ENCODE results near the gene STX16. TPM values are rescaled to one million over a fixed set of nuclear protein-coding genes. Genes with fewer than 3 reads are reported as not detected.

Gene STX16
- total RNA-seq, 1 experiment from 2014 or later, result 58.3 TPM

- no peak overlapping the region for H3K4me3 ChIP-seq (ENCODE audit: low read length)
- peaks cover 100% of the 10 kb centered on the region for H3K79me2 ChIP-seq (ENCODE audit: low read length)
- no peaks in the 10 kb centered on the region for H3K9me3 ChIP-seq (ENCODE audit: low read length)
- H3K27me3 ChIP-seq (ENCODE audit: low read length), result no peaks in the 10 kb centered on the region
- no peaks in the 10 kb centered on the region for H3K9me2 ChIP-seq (replicated peaks; ENCODE audit: insufficient read depth, low read length)
- H3K4me2 ChIP-seq (ENCODE audit: low read depth, low read length, poor library complexity, severe bottlenecking), result no peak overlapping the region
- H4K20me1 ChIP-seq (ENCODE audit: insufficient read depth, low read depth, low read length), result peaks cover 8% of the 10 kb centered on the region; the same call in 1 of the 2 replicates
- H3K4me1 ChIP-seq (ENCODE audit: low read length), result peaks cover 72% of the 10 kb centered on the region
- peaks cover 22% of the 10 kb centered on the region for H3K36me3 ChIP-seq (ENCODE audit: insufficient read depth, low read length)
- H2AFZ ChIP-seq (ENCODE audit: low read length), result no peak overlapping the region
- no peak overlapping the region for H3K9ac ChIP-seq (ENCODE audit: low read length)
- no peak overlapping the region for H3K27ac ChIP-seq (ENCODE audit: low read length)
- no peak for DNase-seq
These were observed 7.7 kb downstream of the STX16 start for GRCh38 chr20:58658760-58659159.

- peak overlapping the region; percentile 34 for H3K9ac ChIP-seq (ENCODE audit: low read length)
- no peaks in the 10 kb centered on the region for H3K27me3 ChIP-seq (ENCODE audit: low read length)
- no peak for DNase-seq
- H3K9me2 ChIP-seq (replicated peaks; ENCODE audit: insufficient read depth, low read length), result no peaks in the 10 kb centered on the region
- no peak overlapping the region for H3K4me3 ChIP-seq (ENCODE audit: low read length)
- peak overlapping the region; percentile 57 for H3K27ac ChIP-seq (ENCODE audit: low read length)
- no peak overlapping the region for H2AFZ ChIP-seq (ENCODE audit: low read length)
- peak overlapping the region; percentile 16 for H3K4me2 ChIP-seq (ENCODE audit: low read depth, low read length, poor library complexity, severe bottlenecking)
- no peaks in the 10 kb centered on the region for H3K9me3 ChIP-seq (ENCODE audit: low read length)
- H3K4me1 ChIP-seq (ENCODE audit: low read length), result peaks cover 72% of the 10 kb centered on the region
- H3K79me2 ChIP-seq (ENCODE audit: low read length), result peaks cover 100% of the 10 kb centered on the region
- H3K36me3 ChIP-seq (ENCODE audit: insufficient read depth, low read length), result peaks cover 22% of the 10 kb centered on the region
- H4K20me1 ChIP-seq (ENCODE audit: insufficient read depth, low read depth, low read length), result peaks cover 8% of the 10 kb centered on the region; the same call in 1 of the 2 replicates
These were observed 8.8 kb downstream of the STX16 start for GRCh38 chr20:58659841-58660240.

- H3K4me1 ChIP-seq (ENCODE audit: low read length), result peaks cover 70% of the 10 kb centered on the region
- no peak overlapping the region for H3K27ac ChIP-seq (ENCODE audit: low read length)
- H2AFZ ChIP-seq (ENCODE audit: low read length), result no peak overlapping the region
- peaks cover 15% of the 10 kb centered on the region for H3K36me3 ChIP-seq (ENCODE audit: insufficient read depth, low read length)
- H3K9ac ChIP-seq (ENCODE audit: low read length), result no peak overlapping the region
- H3K79me2 ChIP-seq (ENCODE audit: low read length), result peaks cover 100% of the 10 kb centered on the region
- H4K20me1 ChIP-seq (ENCODE audit: insufficient read depth, low read depth, low read length), result peaks cover 13% of the 10 kb centered on the region; the same call in 1 of the 2 replicates
- H3K4me3 ChIP-seq (ENCODE audit: low read length), result no peak overlapping the region
- H3K27me3 ChIP-seq (ENCODE audit: low read length), result no peaks in the 10 kb centered on the region
- no peaks in the 10 kb centered on the region for H3K9me3 ChIP-seq (ENCODE audit: low read length)
- no peaks in the 10 kb centered on the region for H3K9me2 ChIP-seq (replicated peaks; ENCODE audit: insufficient read depth, low read length)
- no peak for DNase-seq
- no peak overlapping the region for H3K4me2 ChIP-seq (ENCODE audit: low read depth, low read length, poor library complexity, severe bottlenecking)
These were observed 9.9 kb downstream of the STX16 start for GRCh38 chr20:58660855-58661597.

- H3K9ac ChIP-seq (ENCODE audit: low read length), result no peak overlapping the region
- H3K4me1 ChIP-seq (ENCODE audit: low read length), result peaks cover 65% of the 10 kb centered on the region
- H3K79me2 ChIP-seq (ENCODE audit: low read length), result peaks cover 100% of the 10 kb centered on the region
- no peak overlapping the region for H2AFZ ChIP-seq (ENCODE audit: low read length)
- H3K4me3 ChIP-seq (ENCODE audit: low read length), result no peak overlapping the region
- H3K4me2 ChIP-seq (ENCODE audit: low read depth, low read length, poor library complexity, severe bottlenecking), result no peak overlapping the region
- no peak for DNase-seq
- no peaks in the 10 kb centered on the region for H3K9me3 ChIP-seq (ENCODE audit: low read length)
- H3K36me3 ChIP-seq (ENCODE audit: insufficient read depth, low read length), result peaks cover 15% of the 10 kb centered on the region
- peaks cover 13% of the 10 kb centered on the region; the same call in 1 of the 2 replicates for H4K20me1 ChIP-seq (ENCODE audit: insufficient read depth, low read depth, low read length)
- no peak overlapping the region for H3K27ac ChIP-seq (ENCODE audit: low read length)
- no peaks in the 10 kb centered on the region for H3K27me3 ChIP-seq (ENCODE audit: low read length)
- no peaks in the 10 kb centered on the region for H3K9me2 ChIP-seq (replicated peaks; ENCODE audit: insufficient read depth, low read length)
These were observed 10.8 kb downstream of the STX16 start for GRCh38 chr20:58661598-58662473.

- DNase-seq, result no peak
- Histone ChIP-seq H3K27ac (ENCODE audit: low read length) (peak overlapping the region; percentile 65), H4K20me1 (ENCODE audit: insufficient read depth, low read depth, low read length) (peaks cover 25% of the 10 kb centered on the region), H3K9me3 (ENCODE audit: low read length) (no peaks in the 10 kb centered on the region), H3K4me3 (ENCODE audit: low read length) (no peak overlapping the region), H3K4me2 (ENCODE audit: low read depth, low read length, poor library complexity, severe bottlenecking) (peak overlapping the region; percentile 21), H3K79me2 (ENCODE audit: low read length) (peaks cover 95% of the 10 kb centered on the region), H3K4me1 (ENCODE audit: low read length) (peaks cover 60% of the 10 kb centered on the region), H3K27me3 (ENCODE audit: low read length) (no peaks in the 10 kb centered on the region), H3K9ac (ENCODE audit: low read length) (no peak overlapping the region), H3K36me3 (ENCODE audit: insufficient read depth, low read length) (peaks cover 26% of the 10 kb centered on the region), H3K9me2 (replicated peaks; ENCODE audit: insufficient read depth, low read length) (no peaks in the 10 kb centered on the region), H2AFZ (ENCODE audit: low read length) (no peak overlapping the region)
These were observed 13.2 kb downstream of the STX16 start for GRCh38 chr20:58664331-58664730.

- Histone ChIP-seq H3K36me3 (ENCODE audit: insufficient read depth, low read length) (peaks cover 26% of the 10 kb centered on the region), H2AFZ (ENCODE audit: low read length) (no peak overlapping the region), H3K9me3 (ENCODE audit: low read length) (no peaks in the 10 kb centered on the region), H3K27me3 (ENCODE audit: low read length) (no peaks in the 10 kb centered on the region), H3K27ac (ENCODE audit: low read length) (peak overlapping the region; percentile 65), H3K4me2 (ENCODE audit: low read depth, low read length, poor library complexity, severe bottlenecking) (no peak overlapping the region), H3K9me2 (replicated peaks; ENCODE audit: insufficient read depth, low read length) (no peaks in the 10 kb centered on the region), H3K9ac (ENCODE audit: low read length) (no peak overlapping the region), H4K20me1 (ENCODE audit: insufficient read depth, low read depth, low read length) (peaks cover 27% of the 10 kb centered on the region), H3K79me2 (ENCODE audit: low read length) (peaks cover 95% of the 10 kb centered on the region), H3K4me3 (ENCODE audit: low read length) (no peak overlapping the region), H3K4me1 (ENCODE audit: low read length) (peaks cover 60% of the 10 kb centered on the region)
- no peak for DNase-seq
These were observed 13.8 kb downstream of the STX16 start for GRCh38 chr20:58664883-58665282.

- Histone ChIP-seq H3K27me3 (ENCODE audit: low read length) (no peaks in the 10 kb centered on the region), H4K20me1 (ENCODE audit: insufficient read depth, low read depth, low read length) (peaks cover 34% of the 10 kb centered on the region), H3K4me3 (ENCODE audit: low read length) (no peak overlapping the region), H3K9ac (ENCODE audit: low read length) (no peak overlapping the region), H3K79me2 (ENCODE audit: low read length) (peaks cover 95% of the 10 kb centered on the region), H3K36me3 (ENCODE audit: insufficient read depth, low read length) (peaks cover 32% of the 10 kb centered on the region), H2AFZ (ENCODE audit: low read length) (no peak overlapping the region), H3K4me2 (ENCODE audit: low read depth, low read length, poor library complexity, severe bottlenecking) (no peak overlapping the region), H3K27ac (ENCODE audit: low read length) (0 out of 2 replicates have a peak overlapping the region, but pooled peaks have one; percentile 65), H3K9me2 (replicated peaks; ENCODE audit: insufficient read depth, low read length) (no peaks in the 10 kb centered on the region), H3K9me3 (ENCODE audit: low read length) (no peaks in the 10 kb centered on the region), H3K4me1 (ENCODE audit: low read length) (peaks cover 63% of the 10 kb centered on the region)
- no peak for DNase-seq
These were observed 14.5 kb downstream of the STX16 start for GRCh38 chr20:58665606-58666005.

- Histone ChIP-seq H3K4me2 (ENCODE audit: low read depth, low read length, poor library complexity, severe bottlenecking) (no peak overlapping the region), H3K4me1 (ENCODE audit: low read length) (peaks cover 63% of the 10 kb centered on the region), H3K9me3 (ENCODE audit: low read length) (no peaks in the 10 kb centered on the region), H3K9me2 (replicated peaks; ENCODE audit: insufficient read depth, low read length) (no peaks in the 10 kb centered on the region), H3K4me3 (ENCODE audit: low read length) (no peak overlapping the region), H3K27ac (ENCODE audit: low read length) (peak overlapping the region; percentile 33; the same call in 1 of the 2 replicates), H4K20me1 (ENCODE audit: insufficient read depth, low read depth, low read length) (peaks cover 32% of the 10 kb centered on the region), H3K79me2 (ENCODE audit: low read length) (peaks cover 91% of the 10 kb centered on the region), H2AFZ (ENCODE audit: low read length) (no peak overlapping the region), H3K27me3 (ENCODE audit: low read length) (no peaks in the 10 kb centered on the region), H3K9ac (ENCODE audit: low read length) (no peak overlapping the region), H3K36me3 (ENCODE audit: insufficient read depth, low read length) (peaks cover 32% of the 10 kb centered on the region; the same call in 1 of the 2 replicates)
- no peak for DNase-seq
These were observed 15.6 kb downstream of the STX16 start for GRCh38 chr20:58666702-58667101.

Data from Karpas-422 (cell line).